GM21529 (cell line): ENCODE results near the gene ELMOD3.

ENCODE experiments used
- ATAC-seq: cut with Tn5 transposase; IDR thresholded peaks from one replicate; pipeline ENCODE4 v1.9.1; 2021; ENCODE audit not compliant: unreplicated experiment

Gene ELMOD3

DNA sequence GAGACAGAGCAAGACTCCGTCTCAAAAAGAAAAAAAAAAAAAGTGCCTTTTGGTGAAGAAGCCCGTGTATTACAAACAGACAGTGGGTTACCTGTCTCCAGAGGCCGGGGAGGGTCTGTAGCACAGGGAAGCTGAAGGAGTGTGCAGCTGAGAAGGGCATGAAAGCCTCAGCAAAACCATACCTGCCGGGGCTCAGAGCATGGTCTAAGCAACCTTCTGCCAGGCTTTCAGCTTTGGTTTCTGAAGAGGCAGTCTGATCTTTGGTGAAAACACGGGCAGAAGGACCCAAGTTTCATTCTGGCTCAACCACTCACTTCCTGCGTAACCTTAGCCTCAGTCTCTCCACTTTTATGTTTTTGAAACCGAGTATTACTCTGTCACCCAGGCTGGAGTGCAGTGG lies 85.4 kb downstream of the ELMOD3 start:
- ATAC-seq = no peak

DNA sequence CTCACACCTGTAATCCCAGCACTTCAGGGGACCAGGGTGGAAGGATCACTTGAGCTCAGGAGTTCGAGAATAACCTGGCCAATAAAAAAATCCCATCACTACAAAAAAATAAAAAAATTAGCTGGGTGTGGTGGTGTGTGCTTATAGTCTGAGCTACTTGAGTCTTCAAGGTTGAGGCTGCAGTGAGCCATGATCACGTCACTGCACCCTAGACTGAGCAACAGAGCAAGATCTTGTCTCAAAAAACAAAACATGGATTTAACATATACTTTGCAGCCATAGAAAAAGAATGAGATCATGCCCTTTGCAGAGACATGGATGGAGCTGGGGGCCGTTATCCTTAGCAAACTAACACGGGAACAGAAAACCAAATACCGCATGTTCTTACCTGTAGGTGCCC lies 86.2 kb downstream of the ELMOD3 start:
- no peak for ATAC-seq
